Esophagus (tissue), 2 donors: ENCODE measurements around the gene ZFP91. TPM values are rescaled to one million over a fixed set of nuclear protein-coding genes. Genes with fewer than 3 reads are reported as not detected.
A peak's percentile ranks its signal among the peaks of the same experiment; 100 is the strongest.

Source experiments
- H3K27ac ChIP-seq, 2 donors: one replicate each; pipeline ENCODE4 v1.5.1; 2013; ENCODE audit warnings: low read depth in 2 of 2, mild to moderate bottlenecking in 2 of 2, inconsistent platforms in 1 of 2, low read length in 1 of 2, moderate library complexity in 1 of 2
- H3K27me3 ChIP-seq, 2 donors: one replicate each; pipeline ENCODE4 v1.6.1; 2013; ENCODE audit warnings: low read length in 2 of 2, control low read depth in 1 of 2, mild to moderate bottlenecking in 1 of 2; ENCODE audit not compliant: insufficient read depth in 2 of 2, control insufficient read depth in 1 of 2
- H3K36me3 ChIP-seq, 2 donors: one replicate each; pipeline ENCODE4 v1.6.1; 2013; ENCODE audit warnings: low read length in 1 of 2; ENCODE audit not compliant: control insufficient read depth in 2 of 2, insufficient read depth in 2 of 2
- H3K4me1 ChIP-seq, 2 donors: one replicate each; pipeline ENCODE4 v1.6.1; 2013; ENCODE audit warnings: low read length in 1 of 2; ENCODE audit not compliant: control insufficient read depth in 2 of 2, insufficient read depth in 2 of 2
- H3K4me3 ChIP-seq, 2 donors: one replicate each; pipeline ENCODE4 v1.5.1; 2013; ENCODE audit warnings: low read length in 2 of 2, mild to moderate bottlenecking in 2 of 2, low read depth in 1 of 2, moderate library complexity in 1 of 2
- H3K9me3 ChIP-seq, 2 donors: one replicate each; pipeline ENCODE4 v1.6.1; 2013; ENCODE audit warnings: mild to moderate bottlenecking in 2 of 2, low read depth in 1 of 2, low read length in 1 of 2, moderate library complexity in 1 of 2; ENCODE audit not compliant: control insufficient read depth in 2 of 2, insufficient read depth in 1 of 2
- WGBS, 2 donors: extraction: QIAGEN DNeasy Blood & Tissue Kit; methylation state at CpG; one replicate each; pipeline ENCODE4 v1.1.7; 2013; 5-methylcytosine and 5-hydroxymethylcytosine counted together
- polyA plus RNA-seq, 2 donors: library from polyadenylated mRNA; stranded (reverse); fragments of 200-250 nt; gene quantifications; one replicate each; pipeline ENCODE4 v1.2.3, GENCODE V29; 2013
- donor health status: healthy with polysubstance abuse.
- donor health status: Bipolar disorder and iron deficiency.

ZFP91 gene, protein sequence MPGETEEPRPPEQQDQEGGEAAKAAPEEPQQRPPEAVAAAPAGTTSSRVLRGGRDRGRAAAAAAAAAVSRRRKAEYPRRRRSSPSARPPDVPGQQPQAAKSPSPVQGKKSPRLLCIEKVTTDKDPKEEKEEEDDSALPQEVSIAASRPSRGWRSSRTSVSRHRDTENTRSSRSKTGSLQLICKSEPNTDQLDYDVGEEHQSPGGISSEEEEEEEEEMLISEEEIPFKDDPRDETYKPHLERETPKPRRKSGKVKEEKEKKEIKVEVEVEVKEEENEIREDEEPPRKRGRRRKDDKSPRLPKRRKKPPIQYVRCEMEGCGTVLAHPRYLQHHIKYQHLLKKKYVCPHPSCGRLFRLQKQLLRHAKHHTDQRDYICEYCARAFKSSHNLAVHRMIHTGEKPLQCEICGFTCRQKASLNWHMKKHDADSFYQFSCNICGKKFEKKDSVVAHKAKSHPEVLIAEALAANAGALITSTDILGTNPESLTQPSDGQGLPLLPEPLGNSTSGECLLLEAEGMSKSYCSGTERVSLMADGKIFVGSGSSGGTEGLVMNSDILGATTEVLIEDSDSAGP
- polyA plus RNA-seq = 10 to 100 TPM in 1 of 2 donors, 1 to 10 TPM in 1; 7.4 to 15.5 TPM

GRCh38 chr11:58578635-58579191 lies at the start of gene ZFP91:
Gene ZFP91, plus strand, starts transcription at chr11:58579063. Its CDS starts 219 bp downstream, at chr11:58579282.
- no peaks in the 10 kb centered on the region for H3K36me3 ChIP-seq
- H3K4me1 ChIP-seq = peaks cover 3% of the 10 kb centered on the region in 2 donors
- H3K4me3 ChIP-seq = peak within 1 kb of the TSS; percentile 74 to 90
- peak within 1 kb of the TSS; percentile 99 to 100 for H3K27ac ChIP-seq
- no peaks in the 10 kb centered on the region for H3K27me3 ChIP-seq
- no peaks in the 10 kb centered on the region for H3K9me3 ChIP-seq
- 0 to 1% methylated on average over 41 to 51 of the region's 51 CpGs for WGBS, 2 donors

GRCh38 chr11:58530236-58530635 lies 48.6 kb upstream of the ZFP91 start:
- Histone ChIP-seq H3K27me3 (no peaks in the 10 kb centered on the region), H3K27ac (no peak overlapping the region), H3K9me3 (no peaks in the 10 kb centered on the region), H3K4me3 (no peak overlapping the region), H3K36me3 (peaks cover 0 to 7% of the 10 kb centered on the region in 2 donors), H3K4me1 (peaks cover 0 to 3% of the 10 kb centered on the region in 2 donors)
- WGBS, 2 donors = 72 to 80% methylated on average over 3 of the region's 3 CpGs

- Histone ChIP-seq H3K27ac (no peak overlapping the region), H3K9me3 (no peaks in the 10 kb centered on the region), H3K27me3 (no peaks in the 10 kb centered on the region), H3K36me3 (peaks cover 0 to 7% of the 10 kb centered on the region in 2 donors), H3K4me1 (peaks cover 0 to 3% of the 10 kb centered on the region in 2 donors), H3K4me3 (no peak overlapping the region)
- WGBS, 2 donors = 94 to 95% methylated on average over 25 of the region's 25 CpGs
Measured at GRCh38 chr11:58531865-58532341, 47.0 kb upstream of the ZFP91 start.

- H3K27me3 ChIP-seq = no peaks in the 10 kb centered on the region
- no peaks in the 10 kb centered on the region for H3K4me1 ChIP-seq
- H3K9me3 ChIP-seq = no peaks in the 10 kb centered on the region
- H3K4me3 ChIP-seq = no peak overlapping the region
- WGBS, 2 donors = 70 to 77% methylated on average over 1 of the region's 1 CpG
- H3K36me3 ChIP-seq = peaks cover 3 to 8% of the 10 kb centered on the region in 2 donors
- no peak overlapping the region for H3K27ac ChIP-seq
Measured at GRCh38 chr11:58546841-58547240, 32.0 kb upstream of the ZFP91 start.

GRCh38 chr11:58549644-58550043 lies 29.2 kb upstream of the ZFP91 start:
- 95% methylated on average over 7 of the region's 7 CpGs for WGBS, 2 donors

DNA sequence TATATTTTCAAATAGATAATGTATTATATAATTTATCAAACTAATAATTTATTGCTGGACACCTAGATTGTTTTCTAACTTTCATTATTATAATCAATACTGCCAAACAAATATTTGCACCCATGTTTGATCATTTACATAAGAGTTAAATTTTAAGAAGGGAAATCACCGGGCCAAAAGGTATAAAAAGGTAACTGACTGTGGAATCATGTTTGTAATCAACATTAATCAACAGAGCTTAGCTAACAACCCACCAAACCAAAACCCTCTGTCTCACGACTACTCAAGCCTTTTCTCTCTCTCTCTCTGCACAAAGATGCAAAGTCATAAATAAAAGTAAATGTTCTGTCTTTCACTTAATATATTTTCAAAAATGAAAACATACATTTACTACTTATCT lies 18.0 kb upstream of the ZFP91 start:
- Histone ChIP-seq H3K9me3 (no peaks in the 10 kb centered on the region), H3K36me3 (no peaks in the 10 kb centered on the region), H3K4me1 (no peaks in the 10 kb centered on the region), H3K27me3 (no peaks in the 10 kb centered on the region), H3K4me3 (no peak overlapping the region), H3K27ac (no peak overlapping the region)
- 32 to 60% methylated on average over 2 of the region's 2 CpGs for WGBS, 2 donors

More at GRCh38 chr11:58549644-58550043, 29.2 kb upstream of the ZFP91 start:
- Histone ChIP-seq H3K9me3 (no peaks in the 10 kb centered on the region), H3K27me3 (no peaks in the 10 kb centered on the region), H3K4me1 (no peaks in the 10 kb centered on the region), H3K27ac (no peak overlapping the region), H3K36me3 (peaks cover 4 to 12% of the 10 kb centered on the region in 2 donors), H3K4me3 (no peak overlapping the region)

DNA sequence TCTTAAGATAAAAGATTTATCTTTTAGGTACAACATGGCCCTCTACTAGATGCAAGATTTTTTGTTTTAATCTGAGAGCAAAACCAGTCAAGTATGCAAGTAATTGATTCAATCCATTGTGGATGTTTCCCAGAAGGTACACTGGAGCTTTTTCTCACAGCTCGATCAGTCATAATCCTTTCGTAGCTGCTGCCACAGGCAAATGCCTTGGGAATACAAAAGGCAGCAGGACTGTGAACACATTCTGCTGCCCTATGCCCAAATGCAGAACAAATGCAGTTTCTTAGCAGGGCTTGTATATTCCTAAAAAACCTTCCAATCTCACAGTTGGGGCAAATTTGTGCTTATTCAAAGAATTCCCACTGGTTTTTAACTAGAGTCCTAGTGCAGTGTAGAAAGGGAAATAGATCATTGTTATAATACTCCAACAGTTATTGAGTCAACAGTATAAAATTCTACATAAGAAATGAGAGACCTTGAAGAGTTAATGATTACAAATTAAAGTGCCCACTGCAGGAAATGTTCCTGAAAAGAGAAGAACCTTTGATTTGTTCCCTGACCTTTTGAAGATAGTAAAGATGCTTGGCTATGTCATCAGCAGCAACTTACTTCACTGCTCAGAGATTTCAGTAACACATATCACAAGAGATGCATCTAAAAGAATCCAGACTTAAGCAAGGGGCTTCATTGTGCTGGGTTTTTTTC lies 17.3 kb upstream of the ZFP91 start:
- no peak overlapping the region for H3K27ac ChIP-seq
- WGBS, 2 donors = 63 to 73% methylated on average over 2 of the region's 2 CpGs
- no peaks in the 10 kb centered on the region for H3K27me3 ChIP-seq
- no peak overlapping the region for H3K4me3 ChIP-seq
- no peaks in the 10 kb centered on the region for H3K9me3 ChIP-seq
- no peaks in the 10 kb centered on the region for H3K4me1 ChIP-seq
- H3K36me3 ChIP-seq = no peaks in the 10 kb centered on the region

DNA sequence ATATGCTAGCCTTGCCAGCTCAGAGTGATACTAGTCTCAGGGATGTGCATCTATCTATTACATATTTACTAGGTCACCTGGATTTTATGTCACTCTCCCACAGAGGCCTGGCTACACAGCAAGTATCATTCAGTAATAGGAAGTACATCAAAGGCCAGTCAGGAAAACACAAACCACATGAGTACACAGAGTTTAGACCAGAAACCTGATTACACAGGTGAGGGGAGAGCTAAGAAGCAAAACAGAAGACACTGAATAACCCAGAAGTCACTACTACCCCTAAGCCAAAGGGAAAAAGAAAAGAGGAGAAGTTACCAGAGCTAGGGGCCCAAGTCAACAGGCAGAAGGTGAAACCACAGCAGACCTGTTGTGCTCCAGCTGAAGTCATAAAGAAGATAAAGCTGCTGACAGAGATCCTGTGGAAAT lies 16.5 kb upstream of the ZFP91 start:
- H3K4me1 ChIP-seq = no peaks in the 10 kb centered on the region
- no peaks in the 10 kb centered on the region for H3K27me3 ChIP-seq
- no peak overlapping the region for H3K27ac ChIP-seq
- H3K9me3 ChIP-seq = no peaks in the 10 kb centered on the region
- no peaks in the 10 kb centered on the region for H3K36me3 ChIP-seq
- no peak overlapping the region for H3K4me3 ChIP-seq

- H3K9me3 ChIP-seq = no peaks in the 10 kb centered on the region
- no peak overlapping the region for H3K27ac ChIP-seq
- H3K4me1 ChIP-seq = no peaks in the 10 kb centered on the region
- H3K27me3 ChIP-seq = no peaks in the 10 kb centered on the region
- H3K36me3 ChIP-seq = no peaks in the 10 kb centered on the region
- no peak overlapping the region for H3K4me3 ChIP-seq
Measured at GRCh38 chr11:58564231-58564630, 14.6 kb upstream of the ZFP91 start.
